GM12878 (cell line): Measurements from ENCODE around the gene SORBS1. TPM values are rescaled to one million over a fixed set of nuclear protein-coding genes. Genes with fewer than 3 reads are reported as not detected.

ENCODE experiments used
- ATAC-seq: fragments of 200-7000 bp; cut with Tn5 transposase; 3 replicates; pipeline ENCODE4 v1.9.1; 2020; ENCODE audit warnings: mild to moderate bottlenecking, moderate library complexity
- BruUV-seq: library from RNA; stranded (reverse); fragments of 400-500 nt; replicated peaks from 2 replicates; lab custom pipeline; 2021; lab: Mats Ljungman, UMichigan
- CTCF ChIA-PET: fragments of 300-600 bp; sonication (Branson Sonifier 250); formaldehyde crosslinking; extraction: SDS; loops from one replicate; lab custom pipeline; 2021; ENCODE audit warnings: inconsistent platforms; lab: Yijun Ruan, JAX
- POLR2A ChIA-PET: fragments of 350-600 bp; formaldehyde crosslinking; extraction: SDS; loops from one replicate; lab custom pipeline; 2021; ENCODE audit warnings: inconsistent platforms; lab: Charles Lee
- RAD21 ChIA-PET: fragments of 300-600 bp; sonication (Branson Sonifier 250); formaldehyde crosslinking; loops from one replicate; lab custom pipeline; 2023; ENCODE audit warnings: antibody characterized with exemption; ENCODE audit not compliant: unreplicated experiment; lab: Charles Lee
- SMC1A ChIA-PET: fragments of 300-600 bp; sonication (Branson Sonifier 250); formaldehyde crosslinking; loops from one replicate; lab custom pipeline; 2023; ENCODE audit not compliant: unreplicated experiment, uncharacterized antibody; lab: Charles Lee
- DNase-seq: peaks from one replicate; pipeline ENCODE4 v3.0.0-alpha.2; 2011; ENCODE audit warnings: low read depth, low spot score
- FAIRE-seq: peaks from 3 replicates; lab custom pipeline; 2011; peaks lifted over from hg19 to GRCh38; lab: Jason Lieb, UNC
- H2AFZ ChIP-seq: 2 replicates; pipeline ENCODE4 v1.6.0; 2011; ENCODE audit warnings: low read depth, low read length, control low read depth; ENCODE audit not compliant: control insufficient read depth
- H3K27ac ChIP-seq: 2 replicates; pipeline ENCODE4 v1.5.1; 2011; ENCODE audit warnings: control low read depth; ENCODE audit not compliant: control insufficient read depth, insufficient read depth
- H3K27me3 ChIP-seq, 2 experiments: replicated peaks in 1 of 2; 2 replicates each; pipeline versions ENCODE4 v1.6.0 to v1.6.1; 2011; ENCODE audit warnings: low read length in 1 of 2; ENCODE audit not compliant: control insufficient read depth in 2 of 2, insufficient read depth in 2 of 2
- H3K36me3 ChIP-seq, 2 experiments: 2 replicates each; pipeline ENCODE4 v1.5.1; 2011; ENCODE audit warnings: low read length in 1 of 2; ENCODE audit not compliant: control insufficient read depth in 2 of 2, insufficient read depth in 2 of 2
- H3K4me1 ChIP-seq: 2 replicates; pipeline ENCODE4 v1.6.1; 2011; ENCODE audit warnings: mild to moderate bottlenecking, low read length, moderate library complexity, mixed read lengths; ENCODE audit not compliant: control insufficient read depth, insufficient read depth
- H3K4me2 ChIP-seq: 2 replicates; pipeline ENCODE4 v1.6.0; 2011; ENCODE audit warnings: control low read depth; ENCODE audit not compliant: control insufficient read depth, insufficient read depth
- H3K4me3 ChIP-seq: fragments of 200-600 bp; sonication (generic); 2 replicates; pipeline ENCODE4 v1.5.1; 2016
- H3K79me2 ChIP-seq: 2 replicates; pipeline ENCODE4 v1.6.0; 2011; ENCODE audit warnings: low read length; ENCODE audit not compliant: control insufficient read depth, insufficient read depth
- H3K9ac ChIP-seq: 2 replicates; pipeline ENCODE4 v1.8.0; 2011; ENCODE audit warnings: low read length, control low read depth, mixed read lengths; ENCODE audit not compliant: control insufficient read depth, insufficient read depth
- H3K9me3 ChIP-seq: replicated peaks from 3 replicates; pipeline ENCODE4 v1.5.1; 2011; ENCODE audit warnings: mild to moderate bottlenecking, low read length; ENCODE audit not compliant: control insufficient read depth, insufficient read depth
- H4K20me1 ChIP-seq: 2 replicates; pipeline ENCODE4 v1.6.0; 2011; ENCODE audit not compliant: control insufficient read depth, insufficient read depth
- BCL11A ChIP-seq: IDR thresholded peaks from 2 replicates; pipeline ENCODE4 v1.6.1; 2011; ENCODE audit warnings: low read depth, low read length
- CHD1 ChIP-seq: IDR thresholded peaks from 2 replicates; pipeline ENCODE4 v1.6.1; 2012; ENCODE audit warnings: low read depth, low read length, improper control_type of control experiment
- CREM ChIP-seq: IDR thresholded peaks from 2 replicates; pipeline ENCODE4 v1.6.1; 2014; ENCODE audit warnings: antibody characterized with exemption, low read depth
- ELK1 ChIP-seq: IDR thresholded peaks from 2 replicates; pipeline ENCODE4 v1.6.1; 2012; ENCODE audit warnings: low read depth, low read length, improper control_type of control experiment
- EP300 ChIP-seq, 2 experiments: fragments of 150-350 bp in 1 of 2; IDR thresholded peaks; 2 replicates each; pipeline ENCODE4 v1.6.1; 2011 to 2012; ENCODE audit warnings: low read depth in 2 of 2, low read length in 2 of 2, borderline replicate concordance in 1 of 2, improper control_type of control experiment in 1 of 2, inconsistent platforms in 1 of 2; ENCODE audit not compliant: control insufficient read depth in 1 of 2
- HDAC6 ChIP-seq: fragments of 200-600 bp; sonication (generic); IDR thresholded peaks from one replicate; pipeline ENCODE4 v1.8.0; 2017; ENCODE audit warnings: antibody characterized with exemption; ENCODE audit not compliant: unreplicated experiment
- JUND ChIP-seq: IDR thresholded peaks from 2 replicates; pipeline ENCODE4 v1.6.1; 2012; ENCODE audit warnings: low read depth, mild to moderate bottlenecking, low read length, improper control_type of control experiment, moderate library complexity
- MYC ChIP-seq: IDR thresholded peaks from 2 replicates; pipeline ENCODE4 v1.6.1; 2011; ENCODE audit warnings: mild to moderate bottlenecking, low read length, moderate library complexity, inconsistent platforms; ENCODE audit not compliant: insufficient read depth, insufficient replicate concordance, insufficient read length, severe bottlenecking
- NBN ChIP-seq: fragments of 450-650 bp; IDR thresholded peaks from 2 replicates; pipeline ENCODE4 v1.6.1; 2016
- NFIC ChIP-seq: IDR thresholded peaks from 2 replicates; pipeline ENCODE4 v1.6.1; 2012; ENCODE audit warnings: low read depth, mild to moderate bottlenecking, inconsistent platforms, low read length, moderate library complexity
- NKRF ChIP-seq: fragments of 450-650 bp; conservative IDR thresholded peaks from 2 replicates; pipeline ENCODE4 v1.6.1; 2017; ENCODE audit warnings: mild to moderate bottlenecking, moderate library complexity
- SPI1 ChIP-seq: IDR thresholded peaks from 2 replicates; pipeline ENCODE4 v1.6.1; 2011; ENCODE audit warnings: low read depth, mild to moderate bottlenecking, low read length, moderate library complexity, borderline replicate concordance; ENCODE audit not compliant: insufficient read depth
- YY1 ChIP-seq: IDR thresholded peaks from 2 replicates; pipeline ENCODE4 v1.6.1; 2011; ENCODE audit warnings: low read depth, mild to moderate bottlenecking, low read length
- ZBTB11 ChIP-seq: fragments of 450-650 bp; formaldehyde crosslinking; IDR thresholded peaks from 2 replicates; pipeline ENCODE4 v1.5.0; 2022; ENCODE audit warnings: mild to moderate bottlenecking, missing genetic modification characterization
- WGBS: methylation state at CpG from one replicate; pipeline ENCODE4 v1.1.6; 2016; ENCODE audit warnings: low lambda C conversion rate; ENCODE audit not compliant: insufficient replicate concordance, insufficient coverage; ENCODE audit errors: missing lambda C conversion rate; 5-methylcytosine and 5-hydroxymethylcytosine counted together
- in situ Hi-C: fragments of 300-500 bp; cut with MboI; formaldehyde crosslinking; loops from 9 replicates; pipeline ENCODE4 v1.14.3; 2018; ENCODE audit warnings: mixed read lengths
- intact Hi-C: fragments of 100-400 bp; cut with micrococcal nuclease; formaldehyde crosslinking; loops from one replicate; pipeline ENCODE4 v1.14.2; 2022; ENCODE audit not compliant: unreplicated experiment
- polyA plus RNA-seq, 11 experiments: library from polyadenylated mRNA; depleted of rRNA in 4 of 11; unstranded in 6 of 11; stranded (reverse) in 5 of 11; fragments of >200 nt; fragmentation: Nextera tagmentation in 4 of 11; fragmentation: Illumina TruSeq in 1 of 11; extraction: Ambion mirVana in 4 of 11; extraction: Trizol in 1 of 11; gene quantifications; 1 replicate in 1 of 11; 2 replicates in 10 of 11; pipeline versions ENCODE4 v1.2.1 to v1.2.3, GENCODE V29; 2011 to 2016; ENCODE audit warnings: inconsistent platforms in 2 of 11, missing spikeins in 2 of 11, low read depth in 1 of 11
- total RNA-seq, 4 experiments: library from RNA; depleted of rRNA in 3 of 4; stranded (reverse); fragments of >200 nt in 3 of 4; fragmentation: Illumina TruSeq in 1 of 4; extraction: Trizol in 1 of 4; gene quantifications; 2 replicates each; pipeline versions ENCODE4 v1.2.1 to v1.2.3, GENCODE V29; 2013 to 2021

The SORBS1 gene
- total and polyA plus RNA-seq, 10 of the 15 experiments (the other 5 are each of a cell fraction or from before 2014, with no cell fraction given): 0.13 to 0.75 (median 0.39) TPM

GRCh38 chr10:95264227-95265051 lies 296.7 kb downstream of the SORBS1 start:
- Histone ChIP-seq H2AFZ (no peak overlapping the region), H3K9ac (no peak overlapping the region), H4K20me1 (no peaks in the 10 kb centered on the region; the same call in 1 of the 2 replicates), H3K27me3 (no peaks in the 10 kb centered on the region), H3K27ac (no peak overlapping the region), H3K36me3 (peaks cover 46 to 51% of the 10 kb centered on the region in 2 experiments), H3K79me2 (peaks cover 9% of the 10 kb centered on the region), H3K9me3 (no peaks in the 10 kb centered on the region), H3K4me1 (peaks cover 4% of the 10 kb centered on the region; the same call in 1 of the 2 replicates), H3K4me2 (no peak overlapping the region), H3K4me3 (no peak overlapping the region)
- no peak for DNase-seq
- no peak for ATAC-seq
- intact Hi-C loops (no loop called here), in situ Hi-C loops (no loop called here)
- ChIA-PET POLR2A (interaction anchor here (0.7 to 1.4 kb wide), 2 partner anchors 31 to 34 kb away, joined by 3 to 4 read pairs; no protein-coding TSS in a partner anchor), RAD21 (interaction anchor here (0.7 to 0.8 kb wide), 2 partner anchors 45 to 97 kb away, joined by 3 read pairs; no protein-coding TSS in a partner anchor), CTCF (interaction anchor here (1.1 to 2.1 kb wide), 7 partner anchors 10 to 98 kb away, joined by 3 to 18 read pairs (median 6); no protein-coding TSS in a partner anchor), SMC1A (interaction anchor here (0.7 to 3.6 kb wide), 7 partner anchors 8 to 98 kb away, joined by 3 to 13 read pairs (median 4); no protein-coding TSS in a partner anchor)
- WGBS: 81% methylated on average over 6 of the region's 6 CpGs
- no peak for FAIRE-seq
- no peak for TF ChIP-seq BCL11A
- TF ChIP-seq NBN: no peak
- TF ChIP-seq NKRF: no peak
- no peak for TF ChIP-seq MYC
- no peak for TF ChIP-seq SPI1
- TF ChIP-seq HDAC6: no peak
- TF ChIP-seq YY1: no peak
- no peak for TF ChIP-seq CREM
- no peak for TF ChIP-seq ELK1
- TF ChIP-seq NFIC: no peak
- TF ChIP-seq JUND: no peak
- TF ChIP-seq CHD1: no peak
- no peak for TF ChIP-seq EP300 (IDR thresholded peaks at IDR 0.05; ENCODE audit: borderline replicate concordance in 1 of 2, control insufficient read depth in 1 of 2, low read depth in 2 of 2, low read length in 2 of 2)
- TF ChIP-seq ZBTB11 (CRISPR knock-in tag): no peak
- no TSS peak for BruUV-seq
